Activated CD8-positive, alpha-beta T cell treated with anti-CD3 and anti-CD28 coated beads for 36 hours (primary cell): ENCODE results near the gene CYP2R1. TPM values are rescaled to one million over a fixed set of nuclear protein-coding genes. Genes with fewer than 3 reads are reported as not detected.

ENCODE experiments used
- ATAC-seq: fragments of 200-7000 bp; cut with Tn5 transposase; one replicate; pipeline ENCODE4 v1.10.0; 2021; ENCODE audit warnings: mild to moderate bottlenecking, moderate library complexity
- CTCF ChIA-PET: fragments of 350-600 bp; sonication (Branson Sonifier 250); formaldehyde crosslinking; loops from one replicate; lab custom pipeline; 2021; ENCODE audit warnings: antibody characterized with exemption; lab: Charles Lee
- POLR2A ChIA-PET: fragments of 350-600 bp; sonication (Branson Sonifier 250); formaldehyde crosslinking; loops from one replicate; lab custom pipeline; 2021; ENCODE audit warnings: antibody characterized with exemption; lab: Charles Lee
- DNase-seq: peaks from one replicate; pipeline ENCODE4 v3.0.0-alpha.2; 2020
- H3K27ac Mint-ChIP-seq: one replicate; pipeline ENCODE4 v1.8.0; 2021; ENCODE audit warnings: mild to moderate bottlenecking, mixed read lengths
- H3K27me3 Mint-ChIP-seq: one replicate; pipeline ENCODE4 v1.8.0; 2021; ENCODE audit warnings: mixed read lengths
- H3K36me3 Mint-ChIP-seq: one replicate; pipeline ENCODE4 v1.8.0; 2021; ENCODE audit warnings: low read depth, mixed read lengths
- H3K4me1 Mint-ChIP-seq: one replicate; pipeline ENCODE4 v1.8.0; 2021; ENCODE audit warnings: low read depth, mixed read lengths
- H3K4me3 Mint-ChIP-seq: one replicate; pipeline ENCODE4 v1.8.0; 2021; ENCODE audit warnings: mild to moderate bottlenecking, moderate library complexity, mixed read lengths
- H3K9me3 Mint-ChIP-seq: one replicate; pipeline ENCODE4 v1.8.0; 2021; ENCODE audit warnings: mixed read lengths
- intact Hi-C: fragments of 100-400 bp; cut with micrococcal nuclease; formaldehyde crosslinking; loops from one replicate; pipeline ENCODE4 v1.10.0; 2022
- total RNA-seq, 2 experiments: library from RNA; stranded (reverse); gene quantifications; one replicate each; pipeline ENCODE4 v1.2.3, GENCODE V29; 2021
- TF ChIP-seq, protein P1 (sequence below): fragments of 200-600 bp; IDR thresholded peaks from one replicate; pipeline ENCODE4 v1.8.0; 2022; ENCODE audit warnings: antibody characterized with exemption, mild to moderate bottlenecking

Gene CYP2R1
- total RNA-seq, 2 experiments from 2014 or later: 12.9 to 13.9 TPM

DNA sequence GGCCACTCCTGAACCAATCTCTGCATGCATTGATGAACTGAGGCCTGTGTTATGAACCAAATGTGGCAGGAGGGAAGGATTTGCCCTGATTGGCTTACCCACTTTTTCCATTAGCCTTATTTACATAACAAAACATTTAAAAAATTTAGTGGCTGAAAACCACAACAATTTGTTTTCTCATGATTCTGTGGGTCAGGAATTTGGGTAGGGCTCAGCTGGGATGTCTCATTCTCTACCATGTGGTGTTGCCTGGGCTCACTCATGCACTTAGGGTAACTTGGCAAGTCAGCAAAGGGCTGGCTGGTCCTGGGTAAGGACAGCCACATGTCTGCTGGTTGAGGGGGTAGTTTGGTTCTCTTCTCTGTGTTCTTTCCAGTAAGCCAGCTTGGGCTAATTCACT is 35.1 kb upstream of the CYP2R1 start:
- no peak for ATAC-seq
- no peak overlapping the region for H3K27ac Mint-ChIP-seq
- no peak overlapping the region for H3K4me3 Mint-ChIP-seq
- CTCF ChIA-PET: interaction anchor here (1.5 kb wide), 1 partner anchor 19 kb away, joined by 4 read pairs; no protein-coding TSS in a partner anchor
- TF ChIP-seq, protein P1, sequence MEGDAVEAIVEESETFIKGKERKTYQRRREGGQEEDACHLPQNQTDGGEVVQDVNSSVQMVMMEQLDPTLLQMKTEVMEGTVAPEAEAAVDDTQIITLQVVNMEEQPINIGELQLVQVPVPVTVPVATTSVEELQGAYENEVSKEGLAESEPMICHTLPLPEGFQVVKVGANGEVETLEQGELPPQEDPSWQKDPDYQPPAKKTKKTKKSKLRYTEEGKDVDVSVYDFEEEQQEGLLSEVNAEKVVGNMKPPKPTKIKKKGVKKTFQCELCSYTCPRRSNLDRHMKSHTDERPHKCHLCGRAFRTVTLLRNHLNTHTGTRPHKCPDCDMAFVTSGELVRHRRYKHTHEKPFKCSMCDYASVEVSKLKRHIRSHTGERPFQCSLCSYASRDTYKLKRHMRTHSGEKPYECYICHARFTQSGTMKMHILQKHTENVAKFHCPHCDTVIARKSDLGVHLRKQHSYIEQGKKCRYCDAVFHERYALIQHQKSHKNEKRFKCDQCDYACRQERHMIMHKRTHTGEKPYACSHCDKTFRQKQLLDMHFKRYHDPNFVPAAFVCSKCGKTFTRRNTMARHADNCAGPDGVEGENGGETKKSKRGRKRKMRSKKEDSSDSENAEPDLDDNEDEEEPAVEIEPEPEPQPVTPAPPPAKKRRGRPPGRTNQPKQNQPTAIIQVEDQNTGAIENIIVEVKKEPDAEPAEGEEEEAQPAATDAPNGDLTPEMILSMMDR: no peak
- no peaks in the 10 kb centered on the region for H3K4me1 Mint-ChIP-seq
- intact Hi-C loops: no loop called here
- POLR2A ChIA-PET: no interaction called here
- H3K36me3 Mint-ChIP-seq: peaks cover 2% of the 10 kb centered on the region
- DNase-seq: no peak
- peaks cover 4% of the 10 kb centered on the region for H3K9me3 Mint-ChIP-seq
- no peaks in the 10 kb centered on the region for H3K27me3 Mint-ChIP-seq

DNA sequence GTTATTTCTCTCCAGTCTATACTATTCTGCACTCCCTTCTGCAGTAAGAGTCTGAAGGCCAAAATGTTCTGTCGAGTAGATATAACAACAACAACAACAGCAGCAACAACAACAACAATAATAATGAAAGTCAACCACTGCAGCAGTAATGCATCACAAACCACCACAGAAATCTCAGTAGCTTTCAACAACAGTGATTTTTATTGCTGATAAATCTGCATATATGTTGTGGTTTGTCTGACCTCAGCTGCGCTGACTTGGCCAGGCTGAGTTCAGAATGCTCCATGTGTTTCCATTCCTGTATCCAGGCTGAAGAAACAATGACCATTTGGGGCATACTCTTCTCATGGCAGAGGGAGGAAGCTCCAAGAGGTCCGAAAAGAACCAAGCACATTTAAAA is 32.3 kb upstream of the CYP2R1 start:
- TF ChIP-seq, protein P1: no peak
- no peak for DNase-seq
- peaks cover 4% of the 10 kb centered on the region for H3K9me3 Mint-ChIP-seq
- intact Hi-C loops: no loop called here
- no peaks in the 10 kb centered on the region for H3K27me3 Mint-ChIP-seq
- no peak overlapping the region for H3K4me3 Mint-ChIP-seq
- POLR2A ChIA-PET: no interaction called here
- CTCF ChIA-PET: interaction anchor here (1.1 to 5.6 kb wide), 4 partner anchors 16 to 81 kb away, joined by 3 to 44 read pairs (median 4); no protein-coding TSS in a partner anchor
- H3K4me1 Mint-ChIP-seq: no peaks in the 10 kb centered on the region
- no peak overlapping the region for H3K27ac Mint-ChIP-seq
- ATAC-seq: no peak
- peaks cover 2% of the 10 kb centered on the region for H3K36me3 Mint-ChIP-seq

DNA sequence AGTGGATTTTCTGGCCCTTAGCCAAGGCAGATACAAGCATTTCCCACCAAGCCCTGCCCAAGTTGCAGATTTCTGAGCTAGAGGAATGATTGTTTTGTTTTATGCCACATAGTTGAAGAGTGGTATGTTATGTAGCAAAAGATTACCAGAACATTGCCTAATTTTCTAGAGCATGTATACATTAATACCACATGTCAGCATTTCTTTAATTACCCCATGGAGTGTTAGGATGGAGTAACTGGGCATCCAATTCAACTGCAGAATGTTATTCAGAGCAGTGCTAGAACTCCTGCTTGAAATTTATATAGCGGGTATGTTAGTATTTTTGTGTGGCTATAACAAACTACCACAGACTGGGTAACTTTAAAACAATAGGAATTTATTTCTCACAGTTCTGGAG is 24.4 kb upstream of the CYP2R1 start:
- CTCF ChIA-PET: interaction anchor here (1.6 to 4.1 kb wide), 3 partner anchors 10 to 90 kb away, joined by 4 to 22 read pairs (median 10); no protein-coding TSS in a partner anchor
- TF ChIP-seq, protein P1: no peak
- ATAC-seq: no peak

DNA sequence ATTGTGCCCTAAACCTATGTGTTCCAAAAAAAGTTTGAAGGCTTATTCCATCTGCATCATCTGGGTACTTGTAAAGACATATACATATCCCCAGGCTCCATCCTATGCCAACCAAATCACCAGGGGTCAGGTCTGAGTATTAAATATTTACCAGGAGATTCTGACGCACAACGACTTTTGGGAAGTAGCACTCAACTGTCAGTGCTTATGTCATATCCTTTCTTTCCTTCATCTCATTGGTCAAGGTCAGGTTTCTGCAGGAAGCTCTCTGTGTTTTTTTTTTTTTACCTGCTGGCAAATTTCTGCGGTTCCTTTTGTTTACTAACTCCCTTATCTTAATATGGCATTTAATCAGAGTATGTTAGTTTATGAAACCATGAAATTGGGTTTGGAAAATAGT is 22.5 kb upstream of the CYP2R1 start:
- no peak overlapping the region for H3K27ac Mint-ChIP-seq
- DNase-seq (no peak), ATAC-seq (no peak)
- no peaks in the 10 kb centered on the region for H3K9me3 Mint-ChIP-seq
- no peak overlapping the region for H3K4me3 Mint-ChIP-seq
- POLR2A ChIA-PET: no interaction called here
- intact Hi-C loops: no loop called here
- H3K4me1 Mint-ChIP-seq: no peaks in the 10 kb centered on the region
- no peaks in the 10 kb centered on the region for H3K36me3 Mint-ChIP-seq
- CTCF ChIA-PET: interaction anchor here (2.0 to 4.1 kb wide), 3 partner anchors 8 to 160 kb away, joined by 10 to 22 read pairs (median 10); partner anchors contain the start of gene CALCB
- TF ChIP-seq, protein P1: no peak
- H3K27me3 Mint-ChIP-seq: no peaks in the 10 kb centered on the region

More for the DNA sequence above, 24.4 kb upstream of the CYP2R1 start:
- POLR2A ChIA-PET: no interaction called here
- Mint-ChIP-seq H3K4me3 (no peak overlapping the region), H3K36me3 (no peaks in the 10 kb centered on the region), H3K27me3 (no peaks in the 10 kb centered on the region), H3K4me1 (no peaks in the 10 kb centered on the region), H3K9me3 (no peaks in the 10 kb centered on the region), H3K27ac (no peak overlapping the region)
- no peak for DNase-seq
- intact Hi-C loops: no loop called here

DNA sequence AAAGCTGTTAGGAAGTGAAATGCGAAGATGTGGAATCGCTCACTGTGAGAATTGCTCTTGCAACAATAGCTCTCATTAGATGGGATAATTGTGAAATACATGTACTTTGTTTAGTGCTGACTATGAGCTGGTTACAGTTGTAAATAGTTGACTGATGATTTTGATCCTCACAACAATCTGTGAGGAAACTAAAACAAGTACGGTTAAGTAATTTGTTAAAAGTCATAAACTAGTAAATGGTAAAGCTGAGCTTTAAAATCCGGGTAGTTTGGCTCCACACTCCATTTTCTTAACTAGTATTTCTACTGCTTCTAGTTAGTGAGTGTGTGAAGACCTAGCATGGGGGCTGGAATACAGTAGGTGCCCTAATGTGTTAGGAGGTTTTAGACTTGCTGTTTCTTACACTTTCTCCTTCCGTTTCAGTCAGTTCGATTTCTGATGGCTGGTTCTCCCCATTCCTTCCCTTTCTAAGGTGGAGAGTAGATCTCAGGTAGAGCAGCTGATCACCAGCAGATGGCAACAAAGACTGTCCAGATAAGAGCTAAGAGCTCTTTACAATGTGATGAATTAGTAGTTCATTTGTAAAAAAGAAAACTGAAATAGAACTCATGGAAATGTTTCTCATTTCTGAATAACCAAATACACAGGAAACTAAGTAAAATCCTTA is 16.3 kb upstream of the CYP2R1 start:
- ATAC-seq (peak; percentile 24), DNase-seq (peak; percentile 69)
- no peak overlapping the region for H3K4me3 Mint-ChIP-seq
- no peaks in the 10 kb centered on the region for H3K27me3 Mint-ChIP-seq
- POLR2A ChIA-PET: interaction anchor here (0.6 to 1.7 kb wide), 5 partner anchors 16 to 1629 kb away, joined by 3 to 4 read pairs (median 3); partner anchors contain the start of gene CYP2R1
- H3K4me1 Mint-ChIP-seq: peaks cover 46% of the 10 kb centered on the region
- H3K9me3 Mint-ChIP-seq: no peaks in the 10 kb centered on the region
- no peak overlapping the region for H3K27ac Mint-ChIP-seq
- intact Hi-C loops: loop anchor here (1.0 to 5.0 kb wide), 6 partner anchors 64 to 386 kb away; partner anchors contain the start of genes CALCA, PDE3B and PSMA1
- CTCF ChIA-PET: interaction anchor here (0.6 to 8.1 kb wide), 109 partner anchors 10 to 605 kb away, joined by 3 to 214 read pairs (median 5); partner anchors contain the start of genes CALCA, CALCB, CYP2R1 and PDE3B
- TF ChIP-seq, protein P1: peak; percentile 45
- H3K36me3 Mint-ChIP-seq: no peaks in the 10 kb centered on the region
